ENCODE results near the gene ANAPC2. TPM values are rescaled to one million over a fixed set of nuclear protein-coding genes. Genes with fewer than 3 reads are reported as not detected.

Gene ANAPC2
- total and polyA plus RNA-seq, 2 of the 4 experiments (the other 2 are of a cell fraction), result 9.3 to 29.5 TPM

DNA sequence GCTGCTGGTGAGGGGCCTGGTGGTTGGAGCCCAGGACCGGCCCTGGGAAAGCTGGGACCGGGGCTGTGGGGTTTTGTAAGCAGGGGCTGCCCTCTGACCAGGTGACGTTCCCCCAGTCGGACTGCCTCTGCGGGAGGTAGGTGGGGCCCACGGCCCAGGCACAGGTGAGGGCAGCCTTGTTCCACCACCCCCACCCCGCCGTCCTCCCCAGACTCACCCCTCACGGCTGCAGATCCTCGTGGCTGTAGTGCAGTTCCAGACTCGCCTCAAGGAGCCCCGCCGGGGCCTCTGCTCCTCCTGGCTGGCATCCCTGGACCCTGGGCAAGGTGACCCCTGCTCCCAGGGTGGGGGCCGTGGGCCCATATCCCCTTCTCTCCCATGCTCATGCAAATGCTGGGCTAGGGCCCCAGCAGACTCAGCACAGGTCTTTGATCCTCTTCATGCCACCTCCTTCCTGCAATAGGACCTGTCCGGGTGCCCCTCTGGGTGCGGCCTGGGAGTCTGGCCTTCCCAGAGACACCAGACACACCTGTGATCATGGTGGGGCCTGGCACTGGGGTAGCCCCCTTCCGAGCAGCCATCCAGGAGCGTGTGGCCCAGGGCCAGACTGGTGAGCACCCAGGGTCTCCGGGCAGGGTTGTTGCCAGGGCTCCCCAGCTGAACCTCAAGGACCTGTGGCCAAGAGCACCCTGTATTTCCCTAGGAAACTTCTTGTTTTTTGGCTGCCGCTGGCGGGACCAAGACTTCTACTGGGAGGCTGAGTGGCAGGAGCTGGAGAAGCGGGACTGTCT lies 27.0 kb upstream of the ANAPC2 start:
- ChIA-PET CTCF (no interaction called here), POLR2A (ENCODE audit: unreplicated experiment) (no interaction called here)
- H3K79me1 ChIP-seq (ENCODE audit: low read depth in 1 of 2, low read length in 2 of 2), result peaks cover 0 to 6% of the 10 kb centered on the region in 2 experiments; a peak in 1 of 4 replicates
- no peak for TF ChIP-seq BHLHE40 (IDR thresholded peaks at IDR 0.05; ENCODE audit: low read depth, low read length)
- no peaks in the 10 kb centered on the region for H3K27me3 ChIP-seq (ENCODE audit: control insufficient read depth, insufficient read depth, low read length)
- no peak overlapping the region for H2AK5ac ChIP-seq (ENCODE audit: low read depth, low read length)
- H2AFZ ChIP-seq (replicated peaks; ENCODE audit: low read length, poor library complexity), result no peak overlapping the region
- H3K4me1 ChIP-seq (ENCODE audit: control insufficient read depth, insufficient read depth, low read length), result peaks cover 6% of the 10 kb centered on the region
- H3K4me3 ChIP-seq (ENCODE audit: insufficient read depth, low read depth, low read length), result no peak overlapping the region
- no peak overlapping the region for H4K91ac ChIP-seq (ENCODE audit: insufficient read depth, low read depth, low read length)
- DNase-seq (no peak), ATAC-seq (ENCODE audit: low read depth) (no peak)
- dilution Hi-C loops (cut with HindIII; ENCODE audit: low sequenced_read_pairs, unreplicated experiment) (no loop called here), in situ Hi-C loops (cut with MboI; ENCODE audit: low sequenced_read_pairs) (no loop called here), intact Hi-C loops (cut with micrococcal nuclease) (no loop called here)
- BruUV-seq (replicated peaks), result no TSS peak
- H2AK9ac ChIP-seq (replicated peaks; ENCODE audit: low read depth, low read length, poor library complexity), result peak overlapping the region; percentile 76
- H3K18ac ChIP-seq (ENCODE audit: low read depth, low read length), result no peak overlapping the region
- H2BK120ac ChIP-seq (ENCODE audit: low read depth, low read length), result no peak overlapping the region
- no peak overlapping the region for H3K56ac ChIP-seq (ENCODE audit: extremely low read depth, insufficient read depth, low read length)
- no peak overlapping the region for H2BK20ac ChIP-seq (ENCODE audit: low read depth, low read length)
- peaks cover 3% of the 10 kb centered on the region; the same call in 1 of the 2 replicates for H3K9me1 ChIP-seq (ENCODE audit: insufficient read depth, low read length)
- peaks cover 18% of the 10 kb centered on the region for H3K36me3 ChIP-seq (ENCODE audit: control insufficient read depth, insufficient read depth, low read length)
- H2BK5ac ChIP-seq (ENCODE audit: low read depth, low read length, poor library complexity, severe bottlenecking), result no peak overlapping the region
- no peak overlapping the region for H3K9ac ChIP-seq (ENCODE audit: low read depth, low read length)
- no peak overlapping the region for H2BK15ac ChIP-seq (ENCODE audit: low read depth, low read length)
- no peak overlapping the region for H3K27ac ChIP-seq (ENCODE audit: insufficient read depth, low read length)
- H4K8ac ChIP-seq (ENCODE audit: low read depth in 2 of 2, low read length in 2 of 2), result no peak overlapping the region
- H4K5ac ChIP-seq (ENCODE audit: low read depth, low read length), result no peak overlapping the region
- H4K20me1 ChIP-seq (ENCODE audit: insufficient read depth, low read length), result no peaks in the 10 kb centered on the region
- no peak overlapping the region for H3K4ac ChIP-seq (ENCODE audit: low read depth, low read length)
- WGBS, 2 experiments (ENCODE audit: extremely low coverage in 2 of 2, insufficient read length in 1 of 2), result 87% methylated on average over 3 of the region's 22 CpGs; no CpG with 5 or more reads in 1 of the 2 experiments
- no peak overlapping the region for H3K23ac ChIP-seq (ENCODE audit: low read depth, low read length)
- no peak overlapping the region for H3K14ac ChIP-seq (replicated peaks; ENCODE audit: low read depth, low read length)
- no peak overlapping the region for H3K4me2 ChIP-seq (ENCODE audit: low read depth, low read length)
- H3K9me3 ChIP-seq (ENCODE audit: control insufficient read depth, insufficient read depth, low read length), result no peaks in the 10 kb centered on the region
